Heart right ventricle (tissue), 16 donors: ENCODE results near the gene S100A10. TPM values are rescaled to one million over a fixed set of nuclear protein-coding genes. Genes with fewer than 3 reads are reported as not detected.

Experiments used
- ATAC-seq, 8 donors: fragments of 200-7000 bp; cut with Tn5 transposase; one replicate each; pipeline ENCODE4 v1.9.1; 2020; ENCODE audit warnings: mild to moderate bottlenecking in 8 of 8, moderate library complexity in 8 of 8, moderate number of reproducible peaks in 1 of 8
- DNase-seq, 2 donors: peaks; one replicate each; pipeline ENCODE4 v3.0.0-alpha.2; 2020
- H3K27ac ChIP-seq, 10 donors: fragments of 200-600 bp; sonication (generic) in 2 of 10; one replicate each; pipeline versions ENCODE4 v1.5.0 to v1.8.0; 2020 to 2022; ENCODE audit warnings: mild to moderate bottlenecking in 3 of 10
- H3K27me3 ChIP-seq, 7 donors: fragments of 200-600 bp; one replicate each; pipeline ENCODE4 v1.8.0; 2021 to 2022; ENCODE audit warnings: mild to moderate bottlenecking in 2 of 7
- H3K36me3 ChIP-seq, 9 donors: fragments of 200-600 bp; sonication (generic) in 1 of 9; one replicate each; pipeline versions ENCODE4 v1.5.0 to v1.8.0; 2020 to 2022; ENCODE audit warnings: mild to moderate bottlenecking in 2 of 9
- H3K4me1 ChIP-seq, 9 donors: fragments of 200-600 bp; sonication (generic) in 1 of 9; one replicate each; pipeline versions ENCODE4 v1.5.0 to v1.8.0; 2020 to 2022; ENCODE audit warnings: mild to moderate bottlenecking in 4 of 9
- H3K4me3 ChIP-seq, 10 donors: fragments of 200-600 bp; sonication (generic) in 2 of 10; one replicate each; pipeline versions ENCODE4 v1.5.0 to v1.8.0; 2020 to 2022; ENCODE audit warnings: mild to moderate bottlenecking in 7 of 10, moderate library complexity in 2 of 10
- H3K9me3 ChIP-seq, 11 donors: fragments of 200-600 bp in 10 of 11; sonication (generic) in 2 of 11; one replicate each; pipeline versions ENCODE4 v1.5.0 to v1.8.0; 2013 to 2022; ENCODE audit warnings: mild to moderate bottlenecking in 2 of 11, control low read depth in 1 of 11, moderate library complexity in 1 of 11
- WGBS, 2 donors: extraction: QIAGEN DNeasy Blood & Tissue Kit; methylation state at CpG; one replicate each; pipeline ENCODE4 v1.1.7; 2013; ENCODE audit warnings: inconsistent platforms in 1 of 2; 5-methylcytosine and 5-hydroxymethylcytosine counted together
- intact Hi-C, 10 donors: fragments of 100-400 bp; cut with DNase I; formaldehyde crosslinking; loops; one replicate each; pipeline versions ENCODE4 v1.11.1 to v1.14.2; 2022
- polyA plus RNA-seq, 2 donors: library from polyadenylated mRNA; stranded (reverse); fragments of 200-250 nt; gene quantifications; one replicate each; pipeline ENCODE4 v1.2.3, GENCODE V29; 2013
- total RNA-seq, 10 donors: library from RNA; stranded (reverse); fragmentation: NEBNext Ultra II Directional in 3 of 10; extraction: Animal tissue kit (Norgen Biotek cat#: 25700) in 3 of 10; gene quantifications; one replicate each; pipeline versions ENCODE4 v1.2.1 to v1.2.4, GENCODE V29; 2021 to 2023
- TF ChIP-seq, protein P1 (sequence below), 9 donors: fragments of 200-600 bp; sonication (generic) in 2 of 9; IDR thresholded peaks; one replicate each; pipeline versions ENCODE4 v1.5.0 to v1.8.0; 2021 to 2022; ENCODE audit warnings: antibody characterized with exemption in 9 of 9, mild to moderate bottlenecking in 5 of 9, moderate library complexity in 1 of 9
- donor health status: Arrhythmogenic right ventricular cardiomyopathy.
- donor health status: ischemic (EF 13 %, LVEDD 7.1; RV severe dilation, severe dysfunction).
- donor health status: healthy with polysubstance abuse.
- donor health status: DM: no; HTN: yes; CAD: no.
- donor health status: DM: no; HTN: no; CAD: no.
- donor health status: ischemic (EF 25% LVEDD 6.9; RV normal size, moderate dysfunction).
- donor health status: ischemic (EF 25% LVEDD 5.7; RV mildly dilated, moderate dysfunction).
- donor health status: healthy.
- donor health status: DM: yes; HTN: yes; CAD: no.
- donor health status: Ischemic cardiomyopathy.
- donor health status: ischemic (EF 35%, LVEDD 5.7; RV mildly dilated, moderate dysfunction).
- donor health status: nonischemic (EF 11% LVEDD 7.7; RV severe dilation, severe dysfunction).
- donor health status: DM: yes; HTN: yes; CAD: no.
- donor health status: PGD.
- donor health status: ischemic (EF 29% LVEDD 5.4; RV normal size, mild dysfunction).
- donor health status: nonischemic (EF 23%, LVEDD 6.1; RV moderate dilation, normal function).

Gene S100A10
- total and polyA plus RNA-seq, 12 donors = 71.3 to 519 (median 245) TPM

DNA sequence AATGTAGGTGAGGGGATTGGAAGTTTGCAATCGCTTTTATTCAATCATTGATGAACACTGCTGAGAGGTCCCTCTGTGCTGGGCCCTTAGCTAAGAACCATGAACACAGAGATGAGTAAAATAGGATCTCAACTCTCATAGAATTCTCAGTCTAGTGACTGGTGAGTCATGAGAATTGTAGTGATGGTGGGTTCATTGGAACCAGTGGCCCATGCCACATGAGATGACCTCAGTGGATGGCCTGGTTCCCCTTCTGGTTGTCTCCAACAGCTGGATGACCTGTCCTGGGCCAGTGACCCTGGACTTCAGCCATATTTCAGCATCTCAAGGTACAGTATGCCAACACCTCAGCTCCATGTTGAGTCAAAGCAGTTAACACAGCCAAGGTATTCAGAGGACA is 21.3 kb upstream of the S100A10 start:
- TF ChIP-seq, protein P1, sequence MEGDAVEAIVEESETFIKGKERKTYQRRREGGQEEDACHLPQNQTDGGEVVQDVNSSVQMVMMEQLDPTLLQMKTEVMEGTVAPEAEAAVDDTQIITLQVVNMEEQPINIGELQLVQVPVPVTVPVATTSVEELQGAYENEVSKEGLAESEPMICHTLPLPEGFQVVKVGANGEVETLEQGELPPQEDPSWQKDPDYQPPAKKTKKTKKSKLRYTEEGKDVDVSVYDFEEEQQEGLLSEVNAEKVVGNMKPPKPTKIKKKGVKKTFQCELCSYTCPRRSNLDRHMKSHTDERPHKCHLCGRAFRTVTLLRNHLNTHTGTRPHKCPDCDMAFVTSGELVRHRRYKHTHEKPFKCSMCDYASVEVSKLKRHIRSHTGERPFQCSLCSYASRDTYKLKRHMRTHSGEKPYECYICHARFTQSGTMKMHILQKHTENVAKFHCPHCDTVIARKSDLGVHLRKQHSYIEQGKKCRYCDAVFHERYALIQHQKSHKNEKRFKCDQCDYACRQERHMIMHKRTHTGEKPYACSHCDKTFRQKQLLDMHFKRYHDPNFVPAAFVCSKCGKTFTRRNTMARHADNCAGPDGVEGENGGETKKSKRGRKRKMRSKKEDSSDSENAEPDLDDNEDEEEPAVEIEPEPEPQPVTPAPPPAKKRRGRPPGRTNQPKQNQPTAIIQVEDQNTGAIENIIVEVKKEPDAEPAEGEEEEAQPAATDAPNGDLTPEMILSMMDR (IDR thresholded peaks at IDR 0.05) = no peak
- no peak for ATAC-seq
- H3K36me3 ChIP-seq = no peaks in the 10 kb centered on the region
- H3K27ac ChIP-seq = no peak overlapping the region
- WGBS, 2 donors = 96 to 100% methylated on average over 1 of the region's 1 CpG
- intact Hi-C loops = no loop called here
- DNase-seq = no peak
- H3K27me3 ChIP-seq = no peaks in the 10 kb centered on the region
- no peak overlapping the region for H3K4me3 ChIP-seq
- H3K4me1 ChIP-seq = peaks cover 0 to 2% (median 0%) of the 10 kb centered on the region in 9 donors
- H3K9me3 ChIP-seq = no peaks in the 10 kb centered on the region

- peaks cover 0 to 3% (median 0%) of the 10 kb centered on the region in 7 donors for H3K27me3 ChIP-seq
- TF ChIP-seq, protein P1 (IDR thresholded peaks at IDR 0.05) = peak in 8 of 9 donors; percentile 14 to 65 (median 55)
- DNase-seq (no peak), ATAC-seq (peak in 1 of 8 donors; percentile 38)
- no peak overlapping the region for H3K4me3 ChIP-seq
- no peaks in the 10 kb centered on the region for H3K36me3 ChIP-seq
- intact Hi-C loops = no loop called here
- WGBS, 2 donors = 15 to 20% methylated on average over 3 of the region's 3 CpGs
- peaks cover 0 to 2% (median 0%) of the 10 kb centered on the region in 9 donors for H3K4me1 ChIP-seq
- no peaks in the 10 kb centered on the region for H3K9me3 ChIP-seq
- H3K27ac ChIP-seq = no peak overlapping the region
Measured at GRCh38 chr1:152013664-152014237, 20.1 kb upstream of the S100A10 start.

- ATAC-seq (no peak), DNase-seq (no peak)
- Histone ChIP-seq H3K27ac (no peak overlapping the region), H3K4me3 (no peak overlapping the region), H3K9me3 (no peaks in the 10 kb centered on the region), H3K36me3 (no peaks in the 10 kb centered on the region), H3K4me1 (peaks cover 0 to 4% (median 0%) of the 10 kb centered on the region in 9 donors), H3K27me3 (peaks cover 0 to 4% (median 0%) of the 10 kb centered on the region in 7 donors)
- TF ChIP-seq, protein P1 (IDR thresholded peaks at IDR 0.05) = no peak
- WGBS, 2 donors = 91 to 93% methylated on average over 1 of the region's 1 CpG
- intact Hi-C loops = no loop called here
Measured at GRCh38 chr1:152009691-152010090, 16.0 kb upstream of the S100A10 start.

GRCh38 chr1:152007047-152007446 is 13.4 kb upstream of the S100A10 start:
- Histone ChIP-seq H3K4me3 (no peak overlapping the region), H3K27ac (no peak overlapping the region), H3K9me3 (no peaks in the 10 kb centered on the region), H3K36me3 (no peaks in the 10 kb centered on the region), H3K4me1 (peaks cover 0 to 26% (median 3%) of the 10 kb centered on the region in 9 donors), H3K27me3 (peaks cover 0 to 4% (median 0%) of the 10 kb centered on the region in 7 donors)
- intact Hi-C loops = no loop called here
- no peak for DNase-seq
- no peak for ATAC-seq
- 60 to 62% methylated on average over 2 of the region's 2 CpGs for WGBS, 2 donors
- TF ChIP-seq, protein P1 (IDR thresholded peaks at IDR 0.05) = no peak
